ENCODE measurements around the gene USP10.
A peak's percentile ranks its signal among the peaks of the same experiment; 100 is the strongest.

USP10 gene

DNA sequence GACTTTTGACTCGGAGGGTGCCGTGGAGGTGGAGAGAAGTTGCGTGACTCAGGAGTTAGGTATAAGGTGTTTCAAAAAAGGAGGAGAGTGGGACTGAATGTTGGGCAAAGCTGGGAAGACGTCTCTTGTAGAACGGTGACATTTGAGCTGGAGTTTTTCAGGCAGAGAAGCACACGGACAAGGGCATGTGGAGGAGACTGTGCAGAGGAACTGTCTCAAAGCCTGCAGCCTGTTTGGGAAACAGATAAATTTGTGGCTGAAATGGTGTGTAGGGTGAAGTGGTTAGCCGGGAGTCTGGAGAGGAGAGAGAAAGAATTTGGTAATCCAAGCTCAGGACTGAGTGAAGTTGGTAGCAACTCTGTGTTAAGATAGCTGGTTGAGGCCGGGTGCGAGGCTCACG lies 9.8 kb downstream of the USP10 start:
- H3K9ac ChIP-seq (ENCODE audit: low read depth, low read length): no peak overlapping the region
- H3K4me1 ChIP-seq (ENCODE audit: control insufficient read depth, insufficient read depth, low read length): peaks cover 14% of the 10 kb centered on the region
- no peaks in the 10 kb centered on the region for H3K36me3 ChIP-seq (ENCODE audit: control insufficient read depth, insufficient read depth, low read length)
- H3K4me3 ChIP-seq (ENCODE audit: low read depth, low read length): no peak overlapping the region
- H3K27me3 ChIP-seq (ENCODE audit: control insufficient read depth, insufficient read depth, low read length): no peaks in the 10 kb centered on the region
- H3K9me3 ChIP-seq (ENCODE audit: control insufficient read depth, insufficient read depth, low read length): no peaks in the 10 kb centered on the region

DNA sequence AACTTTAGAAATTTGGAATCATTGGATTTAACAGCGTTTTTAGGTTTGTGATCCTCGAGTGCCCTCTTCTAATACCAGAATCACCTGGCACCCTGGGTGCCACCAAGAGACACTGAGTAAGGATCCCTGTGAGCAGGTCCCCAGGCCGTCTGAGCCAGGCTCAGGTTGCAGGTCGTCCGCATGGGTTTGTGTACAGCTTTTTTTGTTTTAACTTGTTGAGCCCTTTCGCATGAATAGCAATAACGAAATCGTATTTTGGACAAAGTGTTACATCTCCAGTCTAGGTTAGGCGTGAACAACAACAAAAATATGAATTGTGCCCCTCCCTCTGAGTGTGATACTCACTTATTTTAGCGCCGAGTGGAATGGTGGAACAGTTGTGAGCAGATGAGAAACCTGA lies 10.9 kb downstream of the USP10 start:
- Histone ChIP-seq H3K4me3 (ENCODE audit: low read depth, low read length) (no peak overlapping the region), H3K27me3 (ENCODE audit: control insufficient read depth, insufficient read depth, low read length) (no peaks in the 10 kb centered on the region), H3K9ac (ENCODE audit: low read depth, low read length) (no peak overlapping the region), H3K36me3 (ENCODE audit: control insufficient read depth, insufficient read depth, low read length) (no peaks in the 10 kb centered on the region), H3K9me3 (ENCODE audit: control insufficient read depth, insufficient read depth, low read length) (no peaks in the 10 kb centered on the region), H3K4me1 (ENCODE audit: control insufficient read depth, insufficient read depth, low read length) (peaks cover 21% of the 10 kb centered on the region)

DNA sequence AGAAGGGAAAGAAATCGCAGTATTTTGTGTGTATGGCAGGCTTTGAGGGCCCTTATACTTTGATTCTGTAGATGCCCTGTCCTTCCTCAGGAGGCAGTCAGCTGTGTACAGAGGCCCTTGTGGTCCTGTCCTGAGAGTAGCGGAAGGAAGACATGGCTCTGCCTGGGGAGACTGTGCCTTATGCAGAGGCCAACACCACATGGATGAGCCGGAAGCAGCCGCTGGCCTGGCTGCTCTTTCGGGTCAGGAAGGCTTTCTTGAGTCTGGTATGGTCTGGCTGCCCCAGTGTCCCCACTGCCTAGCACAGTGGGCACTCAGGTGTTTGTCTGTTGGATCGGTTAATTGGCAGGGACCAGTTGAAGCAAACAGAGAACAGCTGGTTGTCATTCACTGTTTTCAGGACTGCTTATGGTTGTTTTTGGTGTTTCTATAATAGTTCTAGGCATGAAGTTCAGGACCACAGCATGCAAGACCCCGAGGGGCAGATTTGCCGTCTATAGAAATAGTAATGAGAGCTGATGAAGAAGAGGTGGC lies 12.4 kb downstream of the USP10 start:
- peaks cover 24% of the 10 kb centered on the region for H3K4me1 ChIP-seq (ENCODE audit: control insufficient read depth, insufficient read depth, low read length)
- H3K9me3 ChIP-seq (ENCODE audit: control insufficient read depth, insufficient read depth, low read length): no peaks in the 10 kb centered on the region
- no peak overlapping the region for H3K4me3 ChIP-seq (ENCODE audit: low read depth, low read length)
- no peak overlapping the region for H3K9ac ChIP-seq (ENCODE audit: low read depth, low read length)
- no peaks in the 10 kb centered on the region for H3K27me3 ChIP-seq (ENCODE audit: control insufficient read depth, insufficient read depth, low read length)
- H3K36me3 ChIP-seq (ENCODE audit: control insufficient read depth, insufficient read depth, low read length): peaks cover 4% of the 10 kb centered on the region

DNA sequence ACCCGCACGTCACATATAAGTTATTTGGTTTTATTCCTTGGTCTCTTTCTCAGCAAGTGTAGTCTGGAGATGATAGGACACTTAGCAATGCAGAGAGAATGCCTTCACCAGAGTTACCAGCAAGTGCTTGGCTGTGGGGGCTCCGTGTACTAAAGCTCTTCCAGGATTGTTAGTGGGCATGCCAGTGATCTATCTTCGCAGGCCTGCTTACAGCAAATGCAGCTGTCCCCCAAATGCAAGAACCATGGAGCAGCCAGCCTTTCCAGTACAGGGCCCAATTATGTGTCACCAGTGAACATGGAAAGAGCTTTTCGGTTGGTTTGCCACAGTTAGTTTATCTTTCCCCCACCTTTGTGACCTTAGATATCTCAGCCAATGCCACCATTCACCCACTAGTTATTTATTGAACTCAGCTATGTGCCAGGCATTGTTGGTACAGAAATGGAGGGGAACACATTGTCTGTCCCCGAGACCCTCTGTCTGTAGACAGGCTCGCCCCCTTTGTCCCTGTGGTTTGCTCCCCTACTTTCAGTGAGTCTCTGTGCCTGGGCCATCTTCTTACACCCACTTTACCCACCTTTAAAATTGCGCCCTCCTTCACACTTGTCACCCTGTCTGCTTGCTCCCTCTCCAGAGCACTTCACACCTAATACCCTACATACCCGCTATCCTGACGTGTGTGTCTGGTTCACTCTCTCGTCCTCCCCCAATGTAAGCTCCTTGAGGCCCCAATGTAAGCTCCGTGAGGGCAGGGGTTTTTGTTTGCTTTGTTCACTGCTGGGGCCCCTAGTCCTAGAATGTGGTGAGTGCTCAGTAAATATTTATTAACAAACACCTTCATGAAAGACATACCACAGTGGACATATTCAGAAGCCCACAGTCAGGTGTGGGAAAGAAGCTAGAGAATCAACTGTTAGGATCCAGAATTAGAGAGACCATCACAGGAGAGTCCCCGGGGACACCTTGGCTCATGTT lies 13.3 kb downstream of the USP10 start:
- Histone ChIP-seq H3K9ac (ENCODE audit: low read depth, low read length) (no peak overlapping the region), H3K27me3 (ENCODE audit: control insufficient read depth, insufficient read depth, low read length) (no peaks in the 10 kb centered on the region), H3K9me3 (ENCODE audit: control insufficient read depth, insufficient read depth, low read length) (no peaks in the 10 kb centered on the region), H3K36me3 (ENCODE audit: control insufficient read depth, insufficient read depth, low read length) (peaks cover 4% of the 10 kb centered on the region), H3K4me3 (ENCODE audit: low read depth, low read length) (no peak overlapping the region), H3K4me1 (ENCODE audit: control insufficient read depth, insufficient read depth, low read length) (peaks cover 24% of the 10 kb centered on the region)

DNA sequence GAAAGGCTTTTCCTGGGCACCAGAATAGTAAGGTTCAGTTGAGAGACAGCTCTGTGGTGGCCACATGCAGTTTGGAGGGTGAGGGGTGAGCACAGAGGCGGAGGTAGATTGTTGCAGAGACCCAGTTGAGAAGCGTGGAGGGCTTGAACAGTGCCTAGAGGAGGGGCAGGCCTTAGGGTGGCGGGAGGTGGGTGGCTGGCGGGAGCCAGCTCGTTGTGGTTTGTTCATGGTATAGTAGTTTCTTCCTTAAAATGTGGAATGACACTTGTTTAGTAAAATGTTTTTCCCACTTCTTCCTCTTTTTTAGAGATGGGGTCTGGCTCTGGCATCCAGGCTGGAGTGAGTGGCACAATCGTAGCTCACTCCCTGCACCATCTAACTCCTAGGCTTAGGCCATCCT lies 14.2 kb downstream of the USP10 start:
- peak overlapping the region; percentile 48 for H3K9ac ChIP-seq (ENCODE audit: low read depth, low read length)
- H3K36me3 ChIP-seq (ENCODE audit: control insufficient read depth, insufficient read depth, low read length): peaks cover 4% of the 10 kb centered on the region
- peaks cover 22% of the 10 kb centered on the region for H3K4me1 ChIP-seq (ENCODE audit: control insufficient read depth, insufficient read depth, low read length)

DNA sequence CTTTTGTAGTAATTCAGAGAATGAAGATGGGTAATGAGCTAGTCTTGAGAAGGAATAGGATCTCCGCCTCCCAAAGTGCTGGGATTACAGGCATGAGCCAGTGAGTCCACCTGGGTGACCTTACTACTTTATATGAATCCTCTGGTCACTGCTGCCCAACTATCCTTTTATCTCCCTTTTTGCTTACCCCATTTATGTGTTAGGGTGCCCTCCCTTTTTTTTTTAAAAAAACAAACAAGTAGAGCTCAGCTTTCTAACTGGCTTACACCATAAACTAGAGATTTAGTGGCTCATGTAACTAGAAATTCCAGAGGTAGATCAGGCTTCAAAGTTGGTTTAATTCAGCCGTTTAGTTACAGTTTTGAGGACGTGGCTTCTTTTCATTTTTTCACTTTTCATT lies 15.6 kb downstream of the USP10 start:
- Histone ChIP-seq H3K4me1 (ENCODE audit: control insufficient read depth, insufficient read depth, low read length) (peaks cover 27% of the 10 kb centered on the region), H3K27me3 (ENCODE audit: control insufficient read depth, insufficient read depth, low read length) (no peaks in the 10 kb centered on the region), H3K9me3 (ENCODE audit: control insufficient read depth, insufficient read depth, low read length) (no peaks in the 10 kb centered on the region), H3K36me3 (ENCODE audit: control insufficient read depth, insufficient read depth, low read length) (peaks cover 6% of the 10 kb centered on the region), H3K4me3 (ENCODE audit: low read depth, low read length) (no peak overlapping the region), H3K9ac (ENCODE audit: low read depth, low read length) (no peak overlapping the region)

More for the DNA sequence above, 14.2 kb downstream of the USP10 start:
- no peak overlapping the region for H3K4me3 ChIP-seq (ENCODE audit: low read depth, low read length)
- H3K9me3 ChIP-seq (ENCODE audit: control insufficient read depth, insufficient read depth, low read length): no peaks in the 10 kb centered on the region
- H3K27me3 ChIP-seq (ENCODE audit: control insufficient read depth, insufficient read depth, low read length): no peaks in the 10 kb centered on the region

DNA sequence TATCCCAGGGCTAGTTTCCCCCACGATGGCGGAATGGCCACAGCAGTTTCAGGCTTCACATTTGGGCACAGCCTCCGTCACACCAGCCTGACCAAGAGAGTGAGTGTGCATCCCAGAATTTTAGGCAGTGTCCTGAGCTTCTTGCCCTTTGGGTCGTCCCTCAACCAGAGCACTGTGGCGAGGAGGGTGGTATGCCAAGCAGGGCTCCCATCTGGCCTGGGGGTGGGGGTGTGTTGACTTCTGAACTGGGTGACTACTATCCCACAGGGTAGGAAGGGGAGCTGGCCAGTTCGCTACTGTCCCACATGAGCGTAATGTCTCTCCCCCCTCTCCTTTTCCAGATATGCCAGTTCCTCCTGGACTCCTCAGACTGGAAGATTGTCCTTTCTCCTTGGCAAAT lies 16.1 kb downstream of the USP10 start:
- peaks cover 27% of the 10 kb centered on the region for H3K4me1 ChIP-seq (ENCODE audit: control insufficient read depth, insufficient read depth, low read length)
- H3K27me3 ChIP-seq (ENCODE audit: control insufficient read depth, insufficient read depth, low read length): no peaks in the 10 kb centered on the region
- no peak overlapping the region for H3K9ac ChIP-seq (ENCODE audit: low read depth, low read length)
- peaks cover 6% of the 10 kb centered on the region for H3K36me3 ChIP-seq (ENCODE audit: control insufficient read depth, insufficient read depth, low read length)
- no peaks in the 10 kb centered on the region for H3K9me3 ChIP-seq (ENCODE audit: control insufficient read depth, insufficient read depth, low read length)
- H3K4me3 ChIP-seq (ENCODE audit: low read depth, low read length): no peak overlapping the region

DNA sequence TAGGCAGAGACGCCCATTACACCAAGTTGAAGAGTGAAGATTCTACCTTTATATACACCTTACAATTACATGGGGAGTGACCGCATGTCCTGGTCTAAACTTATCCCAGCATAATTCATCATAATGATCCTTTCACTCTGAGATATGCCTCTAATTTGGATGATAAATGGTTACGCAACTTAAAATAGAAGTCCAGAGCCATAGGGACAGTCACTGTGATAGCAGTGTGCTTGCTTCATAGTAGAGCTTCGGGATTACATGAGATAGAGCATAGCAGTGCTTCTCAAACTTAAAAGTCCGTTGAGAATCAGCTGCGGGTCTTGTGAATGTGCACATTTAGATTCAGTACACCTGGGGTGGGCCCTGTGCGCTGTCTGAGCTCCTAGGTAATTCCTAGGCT lies 16.9 kb downstream of the USP10 start:
- Histone ChIP-seq H3K4me3 (ENCODE audit: low read depth, low read length) (no peak overlapping the region), H3K27me3 (ENCODE audit: control insufficient read depth, insufficient read depth, low read length) (no peaks in the 10 kb centered on the region), H3K4me1 (ENCODE audit: control insufficient read depth, insufficient read depth, low read length) (peaks cover 27% of the 10 kb centered on the region), H3K9ac (ENCODE audit: low read depth, low read length) (no peak overlapping the region), H3K9me3 (ENCODE audit: control insufficient read depth, insufficient read depth, low read length) (no peaks in the 10 kb centered on the region), H3K36me3 (ENCODE audit: control insufficient read depth, insufficient read depth, low read length) (peaks cover 6% of the 10 kb centered on the region)

DNA sequence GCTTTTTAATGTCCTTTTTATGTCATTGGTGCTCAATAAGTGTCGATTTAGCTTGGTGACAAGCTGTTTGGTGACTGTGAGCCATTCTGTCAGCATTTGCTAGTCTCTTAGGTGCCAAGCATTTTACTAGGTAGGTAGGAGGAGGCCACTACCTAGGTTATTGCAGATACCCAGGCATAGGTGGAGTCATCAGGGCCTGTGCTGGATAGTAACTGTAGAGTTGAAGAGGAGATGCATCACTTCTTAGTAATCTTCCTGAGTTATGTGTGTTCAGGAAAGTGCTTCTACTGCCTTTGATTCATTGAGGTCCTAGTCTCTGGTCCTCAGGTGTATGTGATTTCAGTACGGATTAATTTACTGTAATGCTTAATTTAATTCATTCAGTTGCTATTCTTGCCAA lies 17.7 kb downstream of the USP10 start:
- Histone ChIP-seq H3K27me3 (ENCODE audit: control insufficient read depth, insufficient read depth, low read length) (no peaks in the 10 kb centered on the region), H3K9ac (ENCODE audit: low read depth, low read length) (no peak overlapping the region), H3K9me3 (ENCODE audit: control insufficient read depth, insufficient read depth, low read length) (no peaks in the 10 kb centered on the region), H3K36me3 (ENCODE audit: control insufficient read depth, insufficient read depth, low read length) (peaks cover 6% of the 10 kb centered on the region), H3K4me3 (ENCODE audit: low read depth, low read length) (no peak overlapping the region), H3K4me1 (ENCODE audit: control insufficient read depth, insufficient read depth, low read length) (peaks cover 26% of the 10 kb centered on the region)

DNA sequence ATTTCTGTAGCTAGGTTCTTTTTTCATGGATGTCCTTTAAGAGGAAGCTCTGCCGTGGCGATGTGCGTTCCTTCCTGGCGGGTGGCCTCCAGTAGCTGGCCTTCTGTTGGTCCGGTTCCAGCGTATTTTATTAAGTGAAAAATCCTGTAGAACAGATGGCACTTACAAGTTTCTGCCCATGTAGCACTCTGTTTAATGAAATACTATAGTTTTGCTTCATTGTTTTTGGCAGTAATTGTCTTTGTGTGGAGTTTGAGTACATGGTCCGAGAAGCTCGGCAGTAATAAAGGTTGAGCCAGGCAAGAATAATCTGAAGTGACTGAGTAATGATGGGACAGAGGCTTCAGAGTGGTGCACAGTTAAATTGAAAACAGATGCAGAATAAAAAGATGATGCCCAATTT lies 20.4 kb downstream of the USP10 start:
- no peaks in the 10 kb centered on the region for H3K9me3 ChIP-seq (ENCODE audit: control insufficient read depth, insufficient read depth, low read length)
- H3K4me3 ChIP-seq (ENCODE audit: low read depth, low read length): no peak overlapping the region
- no peaks in the 10 kb centered on the region for H3K27me3 ChIP-seq (ENCODE audit: control insufficient read depth, insufficient read depth, low read length)
- H3K9ac ChIP-seq (ENCODE audit: low read depth, low read length): no peak overlapping the region
- peaks cover 6% of the 10 kb centered on the region for H3K36me3 ChIP-seq (ENCODE audit: control insufficient read depth, insufficient read depth, low read length)
- H3K4me1 ChIP-seq (ENCODE audit: control insufficient read depth, insufficient read depth, low read length): peaks cover 29% of the 10 kb centered on the region

DNA sequence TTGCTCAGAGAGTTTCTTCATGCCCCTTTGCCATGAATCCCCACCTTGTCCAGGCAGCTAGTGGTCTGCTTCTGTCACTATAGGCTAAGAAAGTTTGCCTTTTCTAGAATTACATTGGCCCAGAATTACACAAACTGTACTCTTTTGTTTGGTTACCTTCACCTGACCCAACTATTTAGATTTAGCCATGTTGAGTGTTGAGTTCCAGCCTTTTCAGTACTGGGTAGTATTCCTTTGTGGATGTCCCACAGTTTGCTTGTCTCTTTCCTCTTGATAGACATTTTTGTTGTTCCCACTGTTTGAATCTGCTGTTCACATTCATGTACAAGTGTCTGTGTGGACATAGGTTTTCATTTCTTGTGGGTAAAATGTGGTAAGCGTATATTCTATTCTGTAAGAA lies 22.3 kb downstream of the USP10 start:
- Histone ChIP-seq H3K9ac (ENCODE audit: low read depth, low read length) (no peak overlapping the region), H3K9me3 (ENCODE audit: control insufficient read depth, insufficient read depth, low read length) (no peaks in the 10 kb centered on the region), H3K4me3 (ENCODE audit: low read depth, low read length) (no peak overlapping the region), H3K4me1 (ENCODE audit: control insufficient read depth, insufficient read depth, low read length) (peaks cover 34% of the 10 kb centered on the region), H3K27me3 (ENCODE audit: control insufficient read depth, insufficient read depth, low read length) (no peaks in the 10 kb centered on the region), H3K36me3 (ENCODE audit: control insufficient read depth, insufficient read depth, low read length) (peaks cover 2% of the 10 kb centered on the region)

DNA sequence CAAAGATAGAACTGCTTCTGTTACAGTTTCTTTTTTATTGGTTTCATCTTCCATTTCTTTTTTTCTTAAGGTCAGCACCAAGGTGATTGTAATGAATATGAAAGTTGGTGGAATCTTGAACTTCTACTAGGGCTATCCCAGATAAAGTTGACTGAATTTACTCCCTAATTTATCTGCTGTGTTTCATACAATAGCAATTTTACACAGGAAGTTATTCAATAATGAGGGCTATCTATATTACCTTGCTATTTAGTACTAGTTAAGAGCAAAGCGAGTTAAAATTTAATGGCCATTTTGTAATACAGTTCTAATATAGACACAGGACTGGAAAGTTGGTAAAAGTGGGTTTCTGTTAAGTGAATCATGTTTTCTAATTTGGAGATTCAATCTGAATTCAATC lies 24.1 kb downstream of the USP10 start:
- H3K9ac ChIP-seq (ENCODE audit: low read depth, low read length): no peak overlapping the region
- peaks cover 35% of the 10 kb centered on the region for H3K4me1 ChIP-seq (ENCODE audit: control insufficient read depth, insufficient read depth, low read length)
- H3K4me3 ChIP-seq (ENCODE audit: low read depth, low read length): no peak overlapping the region
- H3K36me3 ChIP-seq (ENCODE audit: control insufficient read depth, insufficient read depth, low read length): peaks cover 2% of the 10 kb centered on the region
- no peaks in the 10 kb centered on the region for H3K27me3 ChIP-seq (ENCODE audit: control insufficient read depth, insufficient read depth, low read length)
- no peaks in the 10 kb centered on the region for H3K9me3 ChIP-seq (ENCODE audit: control insufficient read depth, insufficient read depth, low read length)
